Choroid plexus epithelial cell (primary cell): ENCODE results near the gene MRPS27.

ENCODE experiments used
- DNase-seq: peaks from one replicate; pipeline ENCODE4 v3.0.0-alpha.2; 2010; ENCODE audit warnings: low read depth
- H3K4me3 ChIP-seq: 2 replicates; pipeline ENCODE4 v1.5.1; 2011; ENCODE audit warnings: low read depth, mild to moderate bottlenecking, control low read depth, low read length, moderate library complexity
- TF ChIP-seq, protein P1 (sequence below): conservative IDR thresholded peaks from 2 replicates; pipeline ENCODE4 v1.5.1; 2011; ENCODE audit warnings: low read depth, mild to moderate bottlenecking, control low read depth, inconsistent platforms, low read length, moderate library complexity

Gene MRPS27

DNA sequence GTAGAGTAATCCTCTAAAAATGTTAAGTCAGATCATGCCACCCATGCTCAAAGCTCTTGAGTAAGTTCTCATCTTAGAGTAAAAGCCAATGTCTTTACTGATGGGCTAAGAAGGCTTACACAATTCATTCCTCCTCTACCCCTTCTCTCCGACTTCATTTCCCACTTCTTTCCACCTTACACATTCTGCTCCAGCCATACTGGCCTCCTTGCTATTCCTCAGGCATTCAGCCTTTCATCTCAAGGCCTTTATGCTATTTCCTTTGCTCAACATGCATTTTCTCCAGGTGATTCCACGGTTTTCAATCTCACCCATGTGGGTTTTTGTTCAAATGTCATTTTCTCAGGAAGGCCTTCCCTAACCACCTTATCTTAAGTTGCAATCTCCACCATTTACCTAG lies 107.9 kb downstream of the MRPS27 start:
- no peak overlapping the region for H3K4me3 ChIP-seq
- TF ChIP-seq, protein P1, sequence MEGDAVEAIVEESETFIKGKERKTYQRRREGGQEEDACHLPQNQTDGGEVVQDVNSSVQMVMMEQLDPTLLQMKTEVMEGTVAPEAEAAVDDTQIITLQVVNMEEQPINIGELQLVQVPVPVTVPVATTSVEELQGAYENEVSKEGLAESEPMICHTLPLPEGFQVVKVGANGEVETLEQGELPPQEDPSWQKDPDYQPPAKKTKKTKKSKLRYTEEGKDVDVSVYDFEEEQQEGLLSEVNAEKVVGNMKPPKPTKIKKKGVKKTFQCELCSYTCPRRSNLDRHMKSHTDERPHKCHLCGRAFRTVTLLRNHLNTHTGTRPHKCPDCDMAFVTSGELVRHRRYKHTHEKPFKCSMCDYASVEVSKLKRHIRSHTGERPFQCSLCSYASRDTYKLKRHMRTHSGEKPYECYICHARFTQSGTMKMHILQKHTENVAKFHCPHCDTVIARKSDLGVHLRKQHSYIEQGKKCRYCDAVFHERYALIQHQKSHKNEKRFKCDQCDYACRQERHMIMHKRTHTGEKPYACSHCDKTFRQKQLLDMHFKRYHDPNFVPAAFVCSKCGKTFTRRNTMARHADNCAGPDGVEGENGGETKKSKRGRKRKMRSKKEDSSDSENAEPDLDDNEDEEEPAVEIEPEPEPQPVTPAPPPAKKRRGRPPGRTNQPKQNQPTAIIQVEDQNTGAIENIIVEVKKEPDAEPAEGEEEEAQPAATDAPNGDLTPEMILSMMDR, result no peak
- DNase-seq, result no peak

DNA sequence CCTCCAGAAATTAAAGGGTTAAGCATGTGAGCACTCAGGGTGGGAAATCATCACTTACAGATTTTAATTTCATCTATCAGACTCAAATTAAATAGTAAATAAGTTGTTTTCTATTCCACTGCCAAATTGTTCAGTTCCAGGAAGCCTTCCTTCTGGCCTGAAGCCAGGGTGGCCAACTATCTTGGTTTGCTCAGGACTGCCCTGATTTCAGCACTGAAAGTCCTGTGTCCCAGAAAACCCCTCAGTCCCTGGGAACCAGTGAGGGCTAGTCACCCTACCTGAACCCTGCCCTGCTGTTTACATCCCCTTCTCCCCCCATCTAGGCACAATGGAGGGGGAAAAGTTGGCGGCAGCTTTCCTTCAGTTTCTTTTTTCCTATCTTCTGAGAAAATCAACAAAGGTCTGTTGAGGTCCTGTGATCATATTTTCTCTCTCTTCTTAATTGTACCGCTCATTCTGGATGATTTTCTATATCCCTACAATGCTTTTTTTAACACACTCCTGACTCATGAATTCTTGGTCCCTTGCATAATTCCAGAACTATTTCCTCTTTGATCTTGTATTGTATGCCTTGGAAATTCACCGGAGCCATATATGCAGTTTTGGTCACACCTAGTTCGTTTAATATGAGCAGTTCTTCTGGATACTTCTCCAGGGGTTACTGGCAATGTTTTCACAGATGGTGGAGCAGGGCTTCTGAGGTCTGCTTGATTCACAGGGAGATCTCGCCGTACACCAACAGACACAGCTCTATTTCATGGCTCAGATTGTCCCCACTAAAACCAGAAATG lies 109.0 kb downstream of the MRPS27 start:
- DNase-seq, result peak; percentile 85
- TF ChIP-seq, protein P1, result no peak
- H3K4me3 ChIP-seq, result peak overlapping the region; percentile 18

DNA sequence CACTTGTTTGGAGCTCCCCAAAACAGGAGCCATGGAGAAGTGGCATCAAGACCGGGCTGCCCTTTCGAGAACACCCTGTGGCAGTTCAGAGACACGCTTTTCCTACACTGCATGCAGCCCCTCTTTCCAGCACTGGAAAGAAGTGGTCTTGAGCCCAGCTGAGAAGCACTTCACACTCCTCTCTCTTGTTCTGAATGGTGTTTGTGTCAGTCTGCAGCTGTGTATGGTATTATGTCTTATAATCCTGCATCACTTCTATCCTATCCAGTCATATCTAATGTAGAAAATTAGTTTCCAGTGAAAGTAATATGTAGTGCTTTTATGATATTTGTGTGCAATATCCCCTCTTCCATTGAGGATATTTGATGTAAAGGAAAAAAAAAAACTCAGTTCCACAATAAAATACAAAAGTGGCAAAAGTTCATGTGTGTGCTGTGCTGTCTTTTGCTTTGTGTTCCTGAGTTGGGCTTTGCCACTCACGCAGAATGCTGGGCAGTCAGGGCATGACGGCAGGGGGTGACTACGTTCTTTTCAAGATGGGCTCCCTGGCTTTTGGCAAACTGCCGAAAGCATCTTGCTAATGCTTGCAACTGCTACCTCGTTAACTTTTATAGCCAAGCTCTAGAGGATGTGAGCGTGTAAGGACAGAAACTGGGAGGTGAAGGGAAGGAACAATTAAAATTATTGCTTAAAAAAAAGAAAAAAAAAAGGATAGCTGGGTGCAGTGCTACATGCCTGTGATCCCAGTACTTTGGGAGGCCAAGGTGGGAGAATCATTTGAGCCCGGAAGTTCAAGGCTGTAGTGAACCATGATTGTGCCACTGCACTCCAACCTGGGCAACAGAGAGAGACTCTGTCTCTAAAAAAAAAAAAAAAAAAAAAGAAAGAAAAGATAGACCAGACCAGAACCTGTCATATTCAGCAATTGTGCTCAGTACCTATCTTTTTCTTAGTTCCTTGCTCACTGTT lies 110.6 kb downstream of the MRPS27 start:
- TF ChIP-seq, protein P1, result no peak
- no peak overlapping the region for H3K4me3 ChIP-seq
- no peak for DNase-seq

DNA sequence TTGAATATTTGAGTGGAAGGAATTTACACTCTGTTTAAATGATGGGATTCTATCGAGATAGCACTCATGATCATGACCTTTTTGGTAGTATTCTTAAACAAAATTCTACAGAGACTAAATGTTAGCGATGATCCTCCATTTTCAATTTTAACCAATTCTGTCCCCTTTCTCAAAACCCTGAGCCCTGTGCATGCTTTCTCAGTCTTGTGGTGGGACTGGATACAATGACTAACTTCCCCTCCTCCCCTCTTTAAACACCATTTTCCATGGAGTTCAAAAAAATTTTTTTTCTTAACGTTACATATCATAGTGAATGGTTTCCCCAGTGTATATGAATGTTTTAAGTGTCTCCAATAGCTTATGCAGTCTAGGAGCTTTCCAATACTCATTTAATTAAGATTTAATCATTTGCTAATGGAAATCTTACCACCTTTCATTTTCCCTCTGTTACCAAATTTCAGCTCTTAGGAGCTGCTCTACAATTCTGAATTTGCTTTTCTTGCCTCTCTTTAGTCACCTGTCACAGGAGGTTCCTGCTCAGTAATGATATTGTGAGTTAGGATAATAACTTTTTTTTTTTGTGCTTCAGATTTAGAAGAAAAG lies 111.6 kb downstream of the MRPS27 start:
- TF ChIP-seq, protein P1, result no peak
- H3K4me3 ChIP-seq, result no peak overlapping the region
- no peak for DNase-seq

DNA sequence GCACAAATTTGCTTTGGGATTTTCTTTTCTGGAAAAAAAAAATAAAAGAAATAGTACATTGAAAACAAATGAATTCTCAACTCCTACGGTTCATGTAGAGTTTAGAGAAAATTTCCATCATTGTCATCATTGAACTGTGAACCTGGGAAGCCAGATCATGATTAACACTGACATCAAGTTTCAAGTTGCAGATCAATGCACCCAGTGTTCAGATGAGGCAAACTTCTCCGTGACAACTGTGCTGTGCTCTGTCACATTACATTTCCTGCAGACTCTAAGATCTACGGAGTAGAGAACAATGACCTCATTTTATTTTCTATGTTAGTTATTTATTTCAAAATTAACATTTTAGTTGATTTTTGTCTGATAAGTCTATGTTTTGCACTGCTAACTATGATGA lies 113.0 kb downstream of the MRPS27 start:
- DNase-seq, result no peak
- no peak overlapping the region for H3K4me3 ChIP-seq
- TF ChIP-seq, protein P1, result no peak

DNA sequence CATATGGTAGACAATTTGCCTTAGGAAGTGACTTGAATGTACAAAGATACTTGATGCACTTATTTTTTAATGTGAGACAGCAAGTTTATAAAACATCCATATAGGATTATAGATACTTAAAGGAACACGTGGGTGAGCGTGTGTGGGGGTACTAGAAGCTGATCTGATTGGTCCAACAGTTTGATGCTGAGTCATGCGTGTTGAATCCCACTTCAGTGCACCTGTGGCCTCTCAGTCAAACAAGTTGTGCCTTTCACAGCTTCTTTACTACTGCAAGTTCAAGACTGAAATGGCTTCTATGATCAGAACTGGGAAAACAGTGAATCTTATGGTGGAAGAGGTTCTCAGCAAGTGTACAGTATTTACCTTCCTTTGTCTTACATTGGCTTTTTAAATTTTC lies 113.9 kb downstream of the MRPS27 start:
- no peak overlapping the region for H3K4me3 ChIP-seq
- DNase-seq, result no peak
- TF ChIP-seq, protein P1, result no peak
